ENCODE results near the gene RNF223. TPM values are rescaled to one million over a fixed set of nuclear protein-coding genes. Genes with fewer than 3 reads are reported as not detected.

The RNF223 gene
- total RNA-seq, 1 experiment from 2014 or later = 147 TPM

DNA sequence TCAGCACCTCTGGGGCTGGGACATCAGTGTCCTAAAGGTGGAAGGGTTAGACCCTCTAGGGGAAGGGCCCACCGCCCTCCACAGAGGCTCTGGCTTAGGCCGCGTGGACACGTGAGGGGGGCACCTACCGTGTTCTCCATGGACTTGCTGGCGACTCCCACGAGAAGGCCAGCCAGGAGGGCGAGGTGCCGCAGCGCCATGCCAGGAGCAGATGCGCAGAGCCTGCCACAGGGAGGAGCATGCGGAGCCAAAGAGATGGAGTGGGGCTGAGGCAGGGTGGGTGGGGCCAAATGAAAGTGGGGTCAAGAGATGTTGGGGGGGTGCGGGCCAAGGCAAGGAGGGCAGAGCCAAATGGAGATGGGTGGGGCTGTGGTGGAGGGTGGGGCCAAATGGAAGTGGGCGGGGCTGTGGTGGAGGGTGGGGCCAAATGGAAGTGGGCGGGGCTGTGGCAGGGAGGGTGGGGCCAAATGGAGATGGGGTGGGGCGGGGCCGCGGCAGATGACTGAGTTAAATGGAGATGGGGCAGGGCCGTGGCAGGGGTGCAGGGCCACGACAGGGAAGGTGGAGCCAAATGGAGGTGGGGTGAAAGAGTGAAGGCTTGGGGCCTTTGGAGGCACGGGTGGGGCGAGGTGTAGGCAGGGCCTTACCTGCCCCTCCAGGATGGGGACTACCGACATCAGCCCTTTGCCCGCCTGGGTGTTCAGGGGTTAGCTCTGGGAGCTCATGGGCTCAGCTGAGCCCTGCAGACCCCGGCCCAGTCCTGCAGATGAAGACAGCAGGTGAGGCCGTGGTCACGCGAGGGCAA lies 17.4 kb upstream of the RNF223 start:
- no peaks in the 10 kb centered on the region for H4K20me1 ChIP-seq (ENCODE audit: low read length)
- no peaks in the 10 kb centered on the region for H3K79me2 ChIP-seq (ENCODE audit: low read length)
- no peak overlapping the region for H3K4me2 ChIP-seq (ENCODE audit: low read length)
- no peaks in the 10 kb centered on the region for H3K9me3 ChIP-seq (ENCODE audit: low read length)
- no peak overlapping the region for H3K9ac ChIP-seq (ENCODE audit: low read length)
- ChIA-PET POLR2A (ENCODE audit: unreplicated experiment) (no interaction called here), CTCF (no interaction called here)
- no peaks in the 10 kb centered on the region for H3K36me3 ChIP-seq (ENCODE audit: low read depth, low read length)
- TF ChIP-seq, protein P1, sequence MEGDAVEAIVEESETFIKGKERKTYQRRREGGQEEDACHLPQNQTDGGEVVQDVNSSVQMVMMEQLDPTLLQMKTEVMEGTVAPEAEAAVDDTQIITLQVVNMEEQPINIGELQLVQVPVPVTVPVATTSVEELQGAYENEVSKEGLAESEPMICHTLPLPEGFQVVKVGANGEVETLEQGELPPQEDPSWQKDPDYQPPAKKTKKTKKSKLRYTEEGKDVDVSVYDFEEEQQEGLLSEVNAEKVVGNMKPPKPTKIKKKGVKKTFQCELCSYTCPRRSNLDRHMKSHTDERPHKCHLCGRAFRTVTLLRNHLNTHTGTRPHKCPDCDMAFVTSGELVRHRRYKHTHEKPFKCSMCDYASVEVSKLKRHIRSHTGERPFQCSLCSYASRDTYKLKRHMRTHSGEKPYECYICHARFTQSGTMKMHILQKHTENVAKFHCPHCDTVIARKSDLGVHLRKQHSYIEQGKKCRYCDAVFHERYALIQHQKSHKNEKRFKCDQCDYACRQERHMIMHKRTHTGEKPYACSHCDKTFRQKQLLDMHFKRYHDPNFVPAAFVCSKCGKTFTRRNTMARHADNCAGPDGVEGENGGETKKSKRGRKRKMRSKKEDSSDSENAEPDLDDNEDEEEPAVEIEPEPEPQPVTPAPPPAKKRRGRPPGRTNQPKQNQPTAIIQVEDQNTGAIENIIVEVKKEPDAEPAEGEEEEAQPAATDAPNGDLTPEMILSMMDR (conservative IDR thresholded peaks at IDR 0.05; ENCODE audit: low read depth, low read length) = no peak
- no peaks in the 10 kb centered on the region for H3K9me2 ChIP-seq (replicated peaks; ENCODE audit: low read length)
- intact Hi-C loops (cut with micrococcal nuclease) = no loop called here
- no peaks in the 10 kb centered on the region for H3K27me3 ChIP-seq (ENCODE audit: low read length)
- H3K4me3 ChIP-seq (ENCODE audit: low read length) = no peak overlapping the region
- DNase-seq = no peak
- H3F3A ChIP-seq (ENCODE audit: low read length, unreplicated experiment) = no peaks in the 10 kb centered on the region
- H3K27ac ChIP-seq (ENCODE audit: low read length) = no peak overlapping the region
- ATAC-seq = peak; percentile 22; the same call in 1 of the 2 replicates
- H2AFZ ChIP-seq (ENCODE audit: low read length) = no peak overlapping the region
- BruUV-seq (replicated peaks) = no TSS peak
- H3K4me1 ChIP-seq (ENCODE audit: insufficient read depth, low read length) = no peaks in the 10 kb centered on the region

DNA sequence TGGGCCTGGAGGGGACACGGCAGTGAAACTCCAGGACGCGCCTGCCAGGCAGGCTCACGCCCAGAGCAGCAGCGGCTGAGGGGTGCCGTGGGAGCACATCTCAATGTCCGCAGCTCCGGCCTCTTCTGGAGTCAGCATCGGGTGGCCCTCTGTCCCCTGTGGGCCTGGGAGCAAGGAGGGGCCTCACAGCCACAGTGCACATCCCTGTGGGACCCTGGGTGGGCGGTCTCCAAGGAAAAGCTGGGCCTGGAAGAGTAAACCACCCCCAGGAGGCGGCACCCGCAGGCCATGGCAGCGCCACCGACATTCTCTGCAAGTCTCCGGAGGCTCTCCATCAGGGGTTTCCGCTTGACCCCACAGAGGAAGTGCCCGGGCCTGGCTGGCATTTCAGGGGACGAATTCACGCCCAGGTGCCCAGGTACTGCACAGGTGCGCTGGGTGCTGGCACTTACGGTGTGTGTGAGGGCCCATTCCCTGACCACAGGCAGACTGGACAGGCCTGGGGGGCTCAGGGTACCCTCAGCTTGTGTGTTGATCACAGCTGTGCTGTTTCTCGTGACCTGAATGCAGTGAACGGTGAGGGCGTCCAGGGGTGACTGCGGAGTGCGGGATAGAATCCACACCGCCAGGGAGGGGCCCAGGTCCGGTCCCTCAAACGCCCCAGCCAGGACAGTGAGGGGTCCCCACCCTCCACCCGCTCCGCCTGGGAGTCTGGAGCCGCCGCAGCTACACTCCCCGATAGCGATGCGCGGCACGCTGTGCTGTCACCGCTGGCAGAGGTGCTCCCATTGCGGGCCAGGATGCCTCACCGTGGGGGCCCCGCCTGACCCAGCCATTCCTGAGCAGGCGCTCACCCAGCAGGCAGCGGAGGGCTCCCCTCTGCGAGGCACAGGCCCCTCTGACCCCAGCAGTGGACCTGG lies 16.6 kb upstream of the RNF223 start:
- ATAC-seq = no peak
- Histone ChIP-seq H3K4me3 (ENCODE audit: low read length) (no peak overlapping the region), H3K36me3 (ENCODE audit: low read depth, low read length) (no peaks in the 10 kb centered on the region), H3K4me1 (ENCODE audit: insufficient read depth, low read length) (no peaks in the 10 kb centered on the region), H3K9ac (ENCODE audit: low read length) (no peak overlapping the region), H3K9me3 (ENCODE audit: low read length) (no peaks in the 10 kb centered on the region), H3K9me2 (replicated peaks; ENCODE audit: low read length) (no peaks in the 10 kb centered on the region), H3K79me2 (ENCODE audit: low read length) (no peaks in the 10 kb centered on the region), H2AFZ (ENCODE audit: low read length) (no peak overlapping the region), H3F3A (ENCODE audit: low read length, unreplicated experiment) (no peaks in the 10 kb centered on the region), H3K4me2 (ENCODE audit: low read length) (no peak overlapping the region), H3K27ac (ENCODE audit: low read length) (no peak overlapping the region), H3K27me3 (ENCODE audit: low read length) (no peaks in the 10 kb centered on the region), H4K20me1 (ENCODE audit: low read length) (no peaks in the 10 kb centered on the region)
- ChIA-PET CTCF (no interaction called here), POLR2A (ENCODE audit: unreplicated experiment) (no interaction called here)
- no peak for DNase-seq
- no TSS peak for BruUV-seq (replicated peaks)
- TF ChIP-seq, protein P1 (conservative IDR thresholded peaks at IDR 0.05; ENCODE audit: low read depth, low read length) = no peak
- TF ChIP-seq EZH2phosphoT487 (IDR thresholded peaks at IDR 0.05; ENCODE audit: borderline replicate concordance, low read length) (no peak), EZH2 (IDR thresholded peaks at IDR 0.05; ENCODE audit: low read length, unreplicated experiment) (no peak)
- intact Hi-C loops (cut with micrococcal nuclease) = no loop called here
